SK-N-SH (cell line): ENCODE data around the gene ANO4. TPM values are rescaled to one million over a fixed set of nuclear protein-coding genes. Genes with fewer than 3 reads are reported as not detected.

ENCODE experiments used
- CTCF ChIA-PET: fragments of 300-600, 350-600 bp; formaldehyde crosslinking; extraction: SDS; loops from one replicate; lab custom pipeline; 2021; lab: Yijun Ruan, JAX
- POLR2A ChIA-PET: fragments of 350-600 bp; sonication (Branson Sonifier 250); formaldehyde crosslinking; extraction: SDS; loops from one replicate; lab custom pipeline; 2020; ENCODE audit warnings: antibody characterized with exemption, inconsistent platforms; lab: Yijun Ruan, JAX
- DNase-seq: peaks from one replicate; pipeline ENCODE4 v3.0.0; 2012
- H2AFZ ChIP-seq: fragments of 200-600 bp; sonication (generic); 2 replicates; pipeline ENCODE4 v1.8.1; 2016; ENCODE audit warnings: antibody characterized with exemption, mild to moderate bottlenecking, low read depth
- H3F3A ChIP-seq: fragments of 200-600 bp; sonication (generic); replicated peaks from 2 replicates; pipeline ENCODE3; 2016; ENCODE audit warnings: antibody characterized with exemption, mild to moderate bottlenecking; ENCODE audit not compliant: insufficient read depth
- H3K27ac ChIP-seq, 2 experiments: fragments of 200-500 bp in 1 of 2; fragments of 200-600 bp in 1 of 2; sonication (Bioruptor generic) in 1 of 2; sonication (generic), shearing (Covaris generic) in 1 of 2; 2 replicates each; pipeline versions ENCODE4 v1.5.1 to v1.6.1; 2014 to 2016; ENCODE audit warnings: low read depth in 2 of 2, inconsistent platforms in 1 of 2, low read length in 1 of 2, mild to moderate bottlenecking in 1 of 2, mixed read lengths in 1 of 2
- H3K27me3 ChIP-seq: fragments of 200-600 bp; sonication (generic), shearing (Covaris generic); 2 replicates; pipeline ENCODE4 v1.6.1; 2016; ENCODE audit warnings: mixed run types; ENCODE audit not compliant: insufficient read depth
- H3K36me3 ChIP-seq, 2 experiments: fragments of 200-500 bp in 1 of 2; fragments of 200-600 bp in 1 of 2; sonication (Bioruptor generic) in 1 of 2; sonication (generic) in 1 of 2; replicated peaks in 1 of 2; 2 replicates each; pipeline versions ENCODE3 to v1.5.1; 2014 to 2016; ENCODE audit warnings: low read length in 1 of 2, mild to moderate bottlenecking in 1 of 2; ENCODE audit not compliant: insufficient read depth in 2 of 2, control insufficient read depth in 1 of 2
- H3K4me1 ChIP-seq, 2 experiments: fragments of 200-500 bp in 1 of 2; fragments of 200-600 bp in 1 of 2; sonication (Bioruptor generic) in 1 of 2; sonication (generic), shearing (Covaris generic) in 1 of 2; 2 replicates each; pipeline versions ENCODE4 v1.5.1 to v1.6.1; 2014 to 2016; ENCODE audit warnings: low read depth in 1 of 2, low read length in 1 of 2, mixed run types in 1 of 2; ENCODE audit not compliant: insufficient read depth in 2 of 2, control insufficient read depth in 1 of 2
- H3K4me2 ChIP-seq: fragments of 200-600 bp; sonication (generic), shearing (Covaris generic); 2 replicates; pipeline ENCODE4 v1.6.1; 2017; ENCODE audit warnings: mixed run types
- H3K4me3 ChIP-seq, 2 experiments: fragments of 200-500 bp in 1 of 2; fragments of 200-600 bp in 1 of 2; sonication (Bioruptor generic) in 1 of 2; sonication (generic), shearing (Covaris generic) in 1 of 2; 2 replicates each; pipeline versions ENCODE4 v1.5.1 to v1.8.1; 2014 to 2016; ENCODE audit warnings: low read depth in 2 of 2, inconsistent platforms in 1 of 2, low read length in 1 of 2, mild to moderate bottlenecking in 1 of 2, mixed read lengths in 1 of 2, moderate library complexity in 1 of 2
- H3K79me2 ChIP-seq: fragments of 200-600 bp; sonication (generic); 2 replicates; pipeline ENCODE4 v1.8.1; 2017; ENCODE audit warnings: mild to moderate bottlenecking; ENCODE audit not compliant: insufficient read depth
- H3K9ac ChIP-seq: fragments of 200-600 bp; sonication (generic); 2 replicates; pipeline ENCODE4 v1.6.1; 2017; ENCODE audit warnings: mixed run types
- H3K9me2 ChIP-seq: fragments of 200-600 bp; sonication (generic); 2 replicates; pipeline ENCODE4 v1.6.1; 2017; ENCODE audit warnings: mixed run types
- H3K9me3 ChIP-seq: fragments of 200-600 bp; sonication (generic); 2 replicates; pipeline ENCODE4 v1.6.1; 2017; ENCODE audit warnings: mixed run types, mild to moderate bottlenecking, moderate library complexity
- H4K20me1 ChIP-seq: fragments of 200-600 bp; sonication (generic); 2 replicates; pipeline ENCODE4 v1.6.1; 2017; ENCODE audit warnings: mild to moderate bottlenecking, mixed run types; ENCODE audit not compliant: insufficient read depth
- CHD2 ChIP-seq: fragments of 150-350 bp; IDR thresholded peaks from 2 replicates; pipeline ENCODE4 v1.6.1; 2018; ENCODE audit warnings: low read length; ENCODE audit not compliant: partially characterized antibody
- ELF1 ChIP-seq: IDR thresholded peaks from 2 replicates; pipeline ENCODE4 v1.4.0; 2012
- EP300 ChIP-seq, 2 experiments: IDR thresholded peaks; 2 replicates each; pipeline versions ENCODE4 v1.4.0 to v1.6.1; 2012; ENCODE audit warnings: borderline replicate concordance in 1 of 2, low read depth in 1 of 2, low read length in 1 of 2
- EZH2phosphoT487 ChIP-seq: fragments of 200-600 bp; sonication (generic); IDR thresholded peaks from 2 replicates; pipeline ENCODE4 v1.6.1; 2017; ENCODE audit warnings: low read depth, mixed run types, mild to moderate bottlenecking, antibody characterized with exemption, moderate library complexity, borderline replicate concordance
- FOSL2 ChIP-seq: IDR thresholded peaks from 2 replicates; pipeline ENCODE4 v1.4.0; 2012; ENCODE audit warnings: low read depth, mild to moderate bottlenecking, moderate library complexity, borderline replicate concordance
- FOXJ3 ChIP-seq: sonication (generic); formaldehyde crosslinking; IDR thresholded peaks from 2 replicates; pipeline ENCODE4 v1.5.1; 2020; ENCODE audit warnings: mild to moderate bottlenecking, missing genetic modification reagents
- FOXM1 ChIP-seq: IDR thresholded peaks from 2 replicates; pipeline ENCODE4 v1.4.0; 2012; ENCODE audit warnings: low read depth, mild to moderate bottlenecking
- GABPA ChIP-seq: IDR thresholded peaks from 2 replicates; pipeline ENCODE4 v1.4.0; 2012; ENCODE audit warnings: low read depth, mild to moderate bottlenecking
- JUND ChIP-seq: IDR thresholded peaks from 2 replicates; pipeline ENCODE4 v1.4.0; 2012
- MXI1 ChIP-seq: IDR thresholded peaks from 2 replicates; pipeline ENCODE4 v1.6.1; 2012; ENCODE audit warnings: mild to moderate bottlenecking, low read depth, low read length, improper control_type of control experiment
- NFIC ChIP-seq: IDR thresholded peaks from 2 replicates; pipeline ENCODE4 v1.4.0; 2012; ENCODE audit warnings: borderline replicate concordance
- NRF1 ChIP-seq: IDR thresholded peaks from 2 replicates; pipeline ENCODE4 v1.6.1; 2012; ENCODE audit warnings: low read depth, mild to moderate bottlenecking, low read length
- RAD21 ChIP-seq: IDR thresholded peaks from 2 replicates; pipeline ENCODE4 v1.6.1; 2012; ENCODE audit warnings: mild to moderate bottlenecking, low read length
- RCOR1 ChIP-seq: fragments of 150-350 bp; IDR thresholded peaks from 2 replicates; pipeline ENCODE4 v1.6.1; 2017; ENCODE audit warnings: antibody characterized with exemption, low read length
- REST ChIP-seq: IDR thresholded peaks from 2 replicates; pipeline ENCODE4 v1.6.1; 2012; ENCODE audit warnings: mild to moderate bottlenecking, low read depth, low read length, moderate library complexity
- RXRA ChIP-seq: IDR thresholded peaks from 2 replicates; pipeline ENCODE4 v1.4.0; 2012; ENCODE audit warnings: low read depth, mild to moderate bottlenecking, borderline replicate concordance
- TAF1 ChIP-seq: IDR thresholded peaks from 2 replicates; pipeline ENCODE4 v1.6.1; 2012; ENCODE audit warnings: low read depth, mild to moderate bottlenecking, low read length, moderate library complexity, borderline replicate concordance
- YY1 ChIP-seq: IDR thresholded peaks from 2 replicates; pipeline ENCODE4 v1.4.0; 2012; ENCODE audit warnings: low read depth, mild to moderate bottlenecking
- WGBS: methylation state at CpG from one replicate; pipeline ENCODE4 v1.1.6; 2017; ENCODE audit warnings: low lambda C conversion rate; 5-methylcytosine and 5-hydroxymethylcytosine counted together
- polyA plus RNA-seq, 3 experiments: library from polyadenylated mRNA; depleted of rRNA; stranded (reverse); fragments of >200 nt; gene quantifications; 2 replicates each; pipeline ENCODE4 v1.2.3, GENCODE V29; 2012
- TF ChIP-seq, protein P1 (sequence below): fragments of 150-350 bp; IDR thresholded peaks from 2 replicates; pipeline ENCODE4 v1.6.1; 2017; ENCODE audit warnings: antibody characterized with exemption, low read length, low read depth, borderline replicate concordance
- TF ChIP-seq, protein P2 (sequence below): fragments of 200-600 bp; sonication (generic); IDR thresholded peaks from 2 replicates; pipeline ENCODE4 v1.6.1; 2017; ENCODE audit warnings: antibody characterized with exemption, mild to moderate bottlenecking, moderate library complexity

The ANO4 gene
- polyA plus RNA-seq, 1 of the 3 experiments (the other 2 are of a cell fraction): 9.4 TPM

DNA sequence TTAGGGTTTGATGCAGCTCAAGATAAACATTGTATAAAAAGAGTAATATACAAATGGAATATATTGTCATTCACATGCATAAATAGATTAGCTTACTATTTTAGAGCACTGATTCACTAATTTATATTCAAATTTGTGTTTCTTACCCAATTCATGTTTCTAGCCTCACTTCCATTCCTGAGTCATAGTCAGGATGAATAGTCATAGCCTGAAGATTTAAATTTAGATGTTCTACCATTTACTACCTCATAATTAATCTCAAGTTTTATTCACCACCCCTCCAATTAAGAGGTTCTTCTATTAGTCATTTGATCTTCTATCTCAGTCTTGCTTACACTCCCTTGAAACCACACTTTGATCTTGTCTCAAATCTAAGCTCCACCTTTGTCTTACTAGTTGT, 38.7 kb downstream of the ANO4 start:
- H3K4me3 ChIP-seq: no peak overlapping the region
- H3K9me2 ChIP-seq: no peaks in the 10 kb centered on the region
- no peaks in the 10 kb centered on the region for H3K36me3 ChIP-seq
- H3K4me2 ChIP-seq: no peak overlapping the region
- no peaks in the 10 kb centered on the region for H3K9me3 ChIP-seq
- no peaks in the 10 kb centered on the region; a peak in 1 of 4 replicates for H3K4me1 ChIP-seq
- no peak for TF ChIP-seq MXI1
- TF ChIP-seq RCOR1: no peak
- TF ChIP-seq YY1: no peak
- H3K9ac ChIP-seq: no peak overlapping the region
- ChIA-PET CTCF (no interaction called here), POLR2A (no interaction called here)
- no peaks in the 10 kb centered on the region for H3F3A ChIP-seq
- H4K20me1 ChIP-seq: no peaks in the 10 kb centered on the region
- H3K27ac ChIP-seq: no peak overlapping the region
- DNase-seq: no peak
- no peaks in the 10 kb centered on the region for H3K27me3 ChIP-seq
- no peak overlapping the region for H2AFZ ChIP-seq
- peaks cover 3% of the 10 kb centered on the region; the same call in 1 of the 2 replicates for H3K79me2 ChIP-seq

DNA sequence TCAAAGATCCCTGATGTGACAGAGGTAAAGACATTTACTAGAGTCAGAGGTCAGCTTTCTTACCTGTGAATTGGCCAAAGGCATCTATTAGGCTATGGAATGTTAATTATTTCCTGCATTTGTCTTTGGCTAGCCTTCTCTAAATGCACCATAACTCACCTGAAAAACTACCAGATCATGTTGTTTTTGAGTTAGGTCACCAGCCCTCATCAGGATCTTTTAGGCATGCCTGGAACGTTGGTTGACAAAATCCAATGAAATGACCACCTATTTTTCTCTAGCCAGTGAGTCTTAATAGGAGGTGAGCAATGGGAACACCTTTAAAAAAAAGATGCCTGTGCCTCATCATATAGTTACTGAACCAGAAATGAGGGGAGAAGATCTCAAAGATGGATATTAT, 46.2 kb downstream of the ANO4 start:
- 48% methylated on average over 1 of the region's 1 CpG for WGBS
- no peak overlapping the region for H3K27ac ChIP-seq
- H3K9me2 ChIP-seq: no peaks in the 10 kb centered on the region
- no peaks in the 10 kb centered on the region; the same call in 1 of the 2 replicates for H3K79me2 ChIP-seq
- TF ChIP-seq GABPA: no peak
- TF ChIP-seq MXI1: no peak
- TF ChIP-seq EZH2phosphoT487: no peak
- TF ChIP-seq TAF1: no peak
- TF ChIP-seq ELF1: no peak
- no peak for TF ChIP-seq FOXM1
- no peak for TF ChIP-seq NFIC
- no peak for TF ChIP-seq FOSL2
- TF ChIP-seq, protein P1, sequence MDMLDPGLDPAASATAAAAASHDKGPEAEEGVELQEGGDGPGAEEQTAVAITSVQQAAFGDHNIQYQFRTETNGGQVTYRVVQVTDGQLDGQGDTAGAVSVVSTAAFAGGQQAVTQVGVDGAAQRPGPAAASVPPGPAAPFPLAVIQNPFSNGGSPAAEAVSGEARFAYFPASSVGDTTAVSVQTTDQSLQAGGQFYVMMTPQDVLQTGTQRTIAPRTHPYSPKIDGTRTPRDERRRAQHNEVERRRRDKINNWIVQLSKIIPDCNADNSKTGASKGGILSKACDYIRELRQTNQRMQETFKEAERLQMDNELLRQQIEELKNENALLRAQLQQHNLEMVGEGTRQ: no peak
- TF ChIP-seq, protein P2, sequence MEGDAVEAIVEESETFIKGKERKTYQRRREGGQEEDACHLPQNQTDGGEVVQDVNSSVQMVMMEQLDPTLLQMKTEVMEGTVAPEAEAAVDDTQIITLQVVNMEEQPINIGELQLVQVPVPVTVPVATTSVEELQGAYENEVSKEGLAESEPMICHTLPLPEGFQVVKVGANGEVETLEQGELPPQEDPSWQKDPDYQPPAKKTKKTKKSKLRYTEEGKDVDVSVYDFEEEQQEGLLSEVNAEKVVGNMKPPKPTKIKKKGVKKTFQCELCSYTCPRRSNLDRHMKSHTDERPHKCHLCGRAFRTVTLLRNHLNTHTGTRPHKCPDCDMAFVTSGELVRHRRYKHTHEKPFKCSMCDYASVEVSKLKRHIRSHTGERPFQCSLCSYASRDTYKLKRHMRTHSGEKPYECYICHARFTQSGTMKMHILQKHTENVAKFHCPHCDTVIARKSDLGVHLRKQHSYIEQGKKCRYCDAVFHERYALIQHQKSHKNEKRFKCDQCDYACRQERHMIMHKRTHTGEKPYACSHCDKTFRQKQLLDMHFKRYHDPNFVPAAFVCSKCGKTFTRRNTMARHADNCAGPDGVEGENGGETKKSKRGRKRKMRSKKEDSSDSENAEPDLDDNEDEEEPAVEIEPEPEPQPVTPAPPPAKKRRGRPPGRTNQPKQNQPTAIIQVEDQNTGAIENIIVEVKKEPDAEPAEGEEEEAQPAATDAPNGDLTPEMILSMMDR: no peak
- no peak for TF ChIP-seq EP300 (IDR thresholded peaks at IDR 0.05; ENCODE audit: borderline replicate concordance in 1 of 2, low read depth in 1 of 2, low read length in 1 of 2)
- TF ChIP-seq JUND: no peak
- TF ChIP-seq REST: no peak
- TF ChIP-seq CHD2: no peak
- no peak for TF ChIP-seq RAD21
- no peak for TF ChIP-seq FOXJ3 (CRISPR knock-in tag)
- TF ChIP-seq RXRA: no peak
- no peak for TF ChIP-seq NRF1
- H3F3A ChIP-seq: peaks cover 4% of the 10 kb centered on the region
- H3K4me1 ChIP-seq: peaks cover 0 to 5% of the 10 kb centered on the region in 2 experiments; a peak in 1 of 4 replicates
- H3K9me3 ChIP-seq: no peaks in the 10 kb centered on the region
- no peaks in the 10 kb centered on the region for H3K27me3 ChIP-seq
- no peak overlapping the region for H3K4me2 ChIP-seq
- DNase-seq: no peak
- no peak overlapping the region for H2AFZ ChIP-seq
- ChIA-PET POLR2A (no interaction called here), CTCF (no interaction called here)
- no peak overlapping the region for H3K9ac ChIP-seq
- no peaks in the 10 kb centered on the region for H3K36me3 ChIP-seq
- no peaks in the 10 kb centered on the region for H4K20me1 ChIP-seq
- H3K4me3 ChIP-seq: no peak overlapping the region
